Activated T-helper 1 cell treated with Interleukin-2 at 50 U/mL for 16 hours (primary cell): Measurements from ENCODE around the gene TFIP11.

Source experiments
- DNase-seq: peaks from one replicate; pipeline ENCODE4 v3.0.0-alpha.2; 2020; ENCODE audit warnings: low read depth

TFIP11 gene

DNA sequence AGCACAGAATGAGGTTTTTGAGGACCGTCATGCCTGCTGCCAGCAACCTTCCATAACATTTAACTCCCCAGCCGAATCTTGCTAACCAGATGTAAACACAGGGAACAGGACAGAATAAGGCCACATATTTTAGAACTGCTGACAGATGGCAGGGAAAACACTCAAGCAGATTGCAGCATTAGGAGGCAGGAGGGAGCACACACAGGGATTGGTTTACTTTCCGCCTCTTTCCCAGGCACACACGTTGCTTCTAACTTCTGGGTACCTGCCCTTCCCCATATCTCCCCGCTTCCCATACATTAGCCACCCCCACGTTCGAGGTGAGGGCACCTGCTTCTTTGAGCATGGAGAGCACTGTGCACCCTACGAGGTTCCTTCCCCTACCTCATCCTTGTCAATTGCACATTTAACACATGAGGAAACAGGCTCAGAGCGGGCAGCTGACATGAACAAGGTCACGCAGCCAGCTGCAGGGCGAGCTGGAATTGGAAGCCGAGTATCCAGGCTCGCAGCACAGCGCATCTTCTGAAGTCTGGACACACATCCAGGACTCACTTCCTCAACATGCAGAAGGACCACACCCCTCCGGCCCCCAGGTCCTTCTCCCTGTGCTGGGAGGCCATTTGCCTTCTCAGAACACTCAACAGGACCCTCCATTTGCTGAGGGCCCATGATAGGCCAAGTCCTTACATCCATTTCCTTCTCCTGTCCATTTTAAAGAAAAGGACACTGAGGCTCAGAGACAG, 64.5 kb downstream of the TFIP11 start:
- no peak for DNase-seq

- no peak for DNase-seq
Observed at GRCh38 chr22:26446808-26447515, 65.3 kb downstream of the TFIP11 start.

DNA sequence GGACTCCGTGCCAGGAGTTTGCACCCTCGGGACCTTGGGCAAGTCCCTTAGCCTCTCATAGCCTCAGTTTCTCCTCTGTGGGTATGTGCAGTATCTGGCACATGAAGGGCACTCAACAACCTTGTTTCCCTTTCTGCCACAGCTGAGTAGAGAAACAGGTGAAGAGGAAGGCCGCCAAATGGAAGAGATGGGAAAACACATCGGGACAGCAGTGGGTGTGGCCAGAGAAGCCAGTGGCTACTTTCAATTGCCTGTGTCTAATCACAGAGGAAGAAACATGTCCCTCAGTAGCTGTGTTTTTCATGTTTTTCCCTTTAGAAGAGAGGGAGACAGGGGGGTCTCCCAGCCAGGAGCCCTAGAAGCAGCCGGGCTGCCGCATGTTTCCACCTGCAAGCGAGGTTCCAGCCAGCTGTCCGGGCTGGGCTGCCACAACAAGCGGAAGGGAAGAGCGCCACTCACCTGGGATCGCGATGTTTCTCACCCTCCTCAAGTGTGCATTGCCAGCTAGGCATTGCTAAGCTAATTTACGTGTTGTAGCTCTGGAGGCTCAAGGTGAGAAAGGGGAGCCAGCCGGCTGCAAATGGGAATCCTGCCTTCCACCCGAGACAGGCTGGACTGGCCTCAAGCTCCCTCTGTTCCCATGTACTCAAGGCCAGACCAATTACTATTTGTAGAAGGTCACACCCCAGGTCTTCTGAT, 66.5 kb downstream of the TFIP11 start:
- DNase-seq: no peak

- DNase-seq: no peak
Observed at GRCh38 chr22:26444777-26445176, 67.5 kb downstream of the TFIP11 start.

DNA sequence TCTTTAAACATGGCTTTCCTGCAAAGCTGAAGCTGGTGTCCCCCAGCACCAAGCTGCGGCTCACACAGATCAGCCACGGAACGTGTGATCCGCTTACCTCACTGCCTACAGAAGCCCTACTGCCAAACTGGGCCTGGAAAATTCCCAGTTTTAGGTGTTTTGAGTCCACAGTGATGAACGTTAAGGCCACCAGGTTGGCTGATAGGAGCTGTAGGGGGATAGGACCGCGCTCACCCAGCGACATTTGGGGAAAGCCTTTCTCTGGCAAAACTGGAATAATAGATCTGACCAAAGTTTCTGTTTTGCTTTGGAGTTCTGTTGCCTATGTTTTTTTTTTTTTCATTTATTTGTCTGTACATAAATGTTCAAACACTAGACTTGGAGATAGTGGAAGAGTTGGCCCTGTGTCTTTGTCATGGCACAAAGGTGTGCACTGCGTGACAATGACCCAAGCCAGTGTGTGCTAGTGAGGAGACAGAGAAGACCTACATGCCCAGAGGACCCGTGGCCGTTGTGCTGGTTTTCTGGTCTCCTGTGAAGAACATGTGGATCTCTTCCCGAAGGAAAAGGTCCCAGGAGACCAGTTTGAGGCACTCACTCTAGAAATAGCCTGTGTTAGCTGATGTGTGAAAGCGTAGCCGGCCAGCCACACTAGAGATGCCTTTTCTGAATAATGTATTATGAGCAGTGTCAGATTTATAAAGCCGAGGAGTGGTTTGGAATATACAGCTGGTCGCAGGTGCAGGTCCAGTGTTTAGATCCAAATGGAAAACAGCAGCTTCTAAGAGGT, 68.2 kb downstream of the TFIP11 start:
- DNase-seq: no peak

GRCh38 chr22:26442086-26442756, 70.1 kb downstream of the TFIP11 start:
- no peak for DNase-seq
